GM19324 (cell line): ENCODE results near the gene SPAG16.

Experiments
- ATAC-seq: cut with Tn5 transposase; IDR thresholded peaks from one replicate; pipeline ENCODE4 v1.9.1; 2021; ENCODE audit warnings: mild to moderate bottlenecking, moderate library complexity; ENCODE audit not compliant: unreplicated experiment, low FRiP score

SPAG16 gene

DNA sequence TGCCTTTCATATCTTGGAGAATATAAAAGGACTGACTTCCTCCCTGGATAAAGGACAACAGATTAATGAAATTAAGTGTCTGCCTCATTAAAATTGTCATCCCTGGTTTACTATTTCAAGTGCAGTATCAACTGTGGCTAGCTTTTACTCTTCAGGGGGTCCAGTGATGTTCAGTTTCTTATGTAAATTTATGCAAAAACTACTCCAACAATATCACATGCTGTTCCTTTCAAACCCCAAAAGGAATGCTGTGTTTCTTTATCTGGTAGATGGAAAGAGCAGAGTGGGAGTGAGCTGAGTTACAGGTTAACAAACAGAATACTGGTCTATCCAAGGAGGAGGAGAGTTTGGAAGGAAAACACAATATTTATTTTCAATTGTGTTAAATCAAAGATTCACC is 842.9 kb downstream of the SPAG16 start:
- no peak for ATAC-seq

DNA sequence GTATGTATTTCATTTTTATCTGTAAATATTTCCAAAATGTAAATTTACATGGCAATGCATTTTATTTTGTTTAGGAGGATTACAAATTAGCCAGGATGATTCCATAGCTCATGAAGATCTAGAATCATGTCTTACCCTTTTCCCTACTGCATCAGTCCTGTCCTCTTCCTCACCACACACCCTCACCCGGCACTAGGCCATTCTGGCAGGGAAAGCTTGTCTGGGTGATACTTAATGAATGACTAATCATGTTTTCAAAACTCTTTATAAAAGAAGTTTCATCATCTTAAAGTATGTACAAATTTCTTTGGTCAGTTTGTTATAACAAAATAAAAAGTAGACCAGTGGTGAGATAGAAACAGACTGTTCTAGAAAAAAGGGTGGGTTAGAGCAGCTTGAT is 843.3 kb downstream of the SPAG16 start:
- no peak for ATAC-seq

DNA sequence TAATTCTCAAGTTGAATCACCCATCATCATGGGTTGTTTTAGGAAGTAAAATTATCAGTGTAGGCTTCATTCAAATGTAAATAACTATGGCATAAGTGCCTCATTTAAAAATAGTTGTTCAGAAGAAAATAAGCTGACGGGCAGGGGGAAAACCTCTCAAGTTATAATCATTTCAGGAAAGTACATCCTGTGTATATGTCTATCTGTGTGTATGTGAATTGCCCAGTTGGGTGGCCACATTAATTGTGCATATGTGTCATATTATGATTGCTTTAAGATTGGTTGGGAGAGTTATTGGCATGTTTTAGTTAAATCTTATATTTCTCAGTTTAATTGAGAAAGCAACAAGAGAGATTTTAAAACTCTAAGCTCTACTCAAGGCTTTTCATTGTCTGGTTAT is 843.8 kb downstream of the SPAG16 start:
- no peak for ATAC-seq

DNA sequence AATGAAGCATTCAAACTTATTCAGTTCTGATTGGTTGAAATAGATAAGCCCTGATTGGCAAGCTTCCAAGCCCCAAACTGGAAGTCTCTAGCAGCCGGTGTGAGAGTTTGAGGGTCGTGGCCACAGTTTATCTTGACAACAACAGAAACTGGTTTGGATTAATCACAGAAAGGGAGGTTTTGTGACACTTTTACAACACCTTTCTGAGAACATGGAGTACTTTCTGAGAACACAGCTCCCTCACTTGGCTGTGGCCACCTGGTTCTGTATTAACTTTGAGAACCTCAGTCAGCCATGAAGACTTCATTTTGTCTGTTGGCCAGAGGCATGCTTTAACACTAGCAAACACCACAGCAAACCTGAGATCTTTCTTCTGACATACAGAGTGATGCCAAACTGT is 845.9 kb downstream of the SPAG16 start:
- no peak for ATAC-seq

DNA sequence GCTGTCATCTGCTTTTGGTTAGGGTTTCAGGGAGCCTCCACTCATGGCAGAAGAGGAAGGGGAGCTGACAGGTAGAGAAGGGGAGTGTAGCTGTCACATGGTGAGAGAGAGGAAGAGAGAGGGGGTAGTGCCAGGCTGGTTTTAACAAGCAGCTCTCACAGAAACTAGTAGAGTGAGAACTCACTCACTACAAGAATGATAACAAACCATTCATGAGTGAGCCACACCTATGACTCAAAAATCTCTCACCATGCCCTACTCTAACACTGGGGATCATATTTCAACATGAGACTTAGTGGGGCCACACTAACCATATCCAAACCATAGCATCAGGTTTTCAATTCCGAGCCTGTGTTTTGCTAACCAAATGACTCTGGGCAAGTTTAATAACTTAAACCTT is 851.7 kb downstream of the SPAG16 start:
- ATAC-seq: no peak

DNA sequence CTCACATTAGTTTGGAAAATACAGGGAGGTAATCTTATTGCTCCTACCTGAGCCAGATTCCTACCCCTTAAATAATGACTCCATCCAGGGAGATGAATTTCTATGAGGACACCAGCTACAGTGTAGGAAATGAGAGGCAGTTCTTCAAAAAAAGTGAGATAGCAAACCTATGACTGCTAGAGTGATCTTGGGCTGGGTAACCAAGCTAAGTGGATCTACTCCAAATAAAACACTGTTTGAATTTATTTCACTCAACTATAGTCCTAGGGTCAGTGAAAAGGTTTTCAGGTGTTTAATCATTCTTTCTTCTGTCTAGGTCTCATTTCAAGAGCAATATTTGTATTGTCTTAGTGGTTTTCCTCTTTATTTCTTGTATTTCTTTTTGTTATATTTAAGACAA is 854.5 kb downstream of the SPAG16 start:
- no peak for ATAC-seq

DNA sequence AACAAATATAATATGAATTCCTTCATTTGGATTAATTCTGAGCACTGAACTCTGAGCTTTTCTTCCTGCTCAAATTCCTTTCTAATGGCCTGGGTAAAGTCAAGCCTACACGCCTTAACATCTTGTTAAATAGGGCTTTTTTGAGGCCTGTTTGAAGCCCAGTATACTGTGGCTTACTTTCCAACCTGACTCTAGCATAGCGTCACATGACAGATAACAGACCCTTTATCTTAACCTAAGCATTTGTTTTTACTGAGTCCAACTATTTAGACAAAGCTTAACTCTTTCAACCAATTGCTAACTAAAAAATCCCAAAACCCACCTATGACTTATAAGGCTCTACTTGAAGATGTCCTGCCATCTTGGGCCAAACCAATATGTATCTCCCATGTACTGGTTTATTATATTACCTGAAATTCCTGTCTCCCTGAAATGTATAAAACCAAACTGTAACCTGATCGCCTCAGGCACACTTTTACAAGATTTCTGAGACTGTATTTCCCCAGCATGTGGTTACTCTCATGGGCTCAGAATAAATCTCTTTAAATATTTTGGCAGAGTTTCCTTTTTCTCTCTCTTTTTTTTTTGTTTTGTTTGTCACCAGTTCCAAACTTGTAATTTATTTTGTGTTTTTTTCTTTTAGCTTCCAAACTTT is 855.5 kb downstream of the SPAG16 start:
- no peak for ATAC-seq

DNA sequence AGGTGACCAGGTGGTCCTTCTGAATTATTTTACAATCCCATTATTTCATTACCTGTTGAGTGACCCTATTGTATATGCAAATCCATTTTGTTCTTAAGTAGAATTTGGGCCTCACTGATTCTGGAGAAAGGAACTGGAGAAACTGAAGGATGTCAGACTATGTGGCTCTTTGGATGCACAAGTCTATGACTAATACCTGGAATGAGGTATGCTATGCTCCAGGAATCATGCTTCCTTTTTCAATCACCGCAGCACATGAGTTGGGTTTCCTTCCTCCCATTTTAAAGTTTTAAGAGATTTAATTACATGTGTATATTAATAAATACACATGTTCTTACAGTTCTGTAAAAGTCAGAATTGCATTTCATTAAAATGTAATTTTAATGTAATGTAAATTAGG is 872.7 kb downstream of the SPAG16 start:
- no peak for ATAC-seq

DNA sequence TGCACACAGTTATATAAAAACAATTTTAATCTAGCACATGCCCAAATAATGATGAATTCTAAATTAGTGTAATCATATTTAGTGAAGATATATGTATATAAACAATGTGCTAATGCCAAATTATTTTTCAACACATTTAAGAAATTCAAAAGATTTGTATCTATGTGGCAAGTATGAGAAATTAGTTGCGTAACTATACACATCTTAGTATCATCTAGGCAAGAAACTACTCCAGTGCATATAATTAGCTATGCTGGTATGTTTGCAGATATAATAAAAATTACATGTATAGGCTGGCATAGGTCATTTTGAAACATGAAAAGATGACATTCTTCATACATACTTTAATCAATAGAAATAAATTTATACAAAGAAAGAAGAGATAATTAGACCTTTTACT is 874.6 kb downstream of the SPAG16 start:
- no peak for ATAC-seq

DNA sequence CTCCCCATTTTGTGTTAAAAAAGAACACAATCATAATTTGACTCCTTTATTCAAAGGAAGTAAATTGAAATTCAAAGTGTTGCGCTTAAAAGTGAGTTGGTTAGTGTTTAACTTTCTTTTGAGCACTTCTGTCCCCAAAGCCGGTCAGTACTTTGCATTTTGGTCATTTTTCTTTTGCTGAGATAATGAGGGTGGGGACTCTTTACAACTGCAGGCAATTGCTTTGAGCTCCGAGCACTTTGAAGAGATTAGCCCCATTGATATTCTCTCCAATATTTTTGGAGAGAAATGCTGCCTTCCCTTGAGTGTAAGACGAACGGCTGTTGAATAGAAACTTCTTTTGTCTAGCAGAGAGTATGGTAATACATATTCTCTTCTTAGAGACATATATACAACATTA is 885.0 kb downstream of the SPAG16 start:
- no peak for ATAC-seq

DNA sequence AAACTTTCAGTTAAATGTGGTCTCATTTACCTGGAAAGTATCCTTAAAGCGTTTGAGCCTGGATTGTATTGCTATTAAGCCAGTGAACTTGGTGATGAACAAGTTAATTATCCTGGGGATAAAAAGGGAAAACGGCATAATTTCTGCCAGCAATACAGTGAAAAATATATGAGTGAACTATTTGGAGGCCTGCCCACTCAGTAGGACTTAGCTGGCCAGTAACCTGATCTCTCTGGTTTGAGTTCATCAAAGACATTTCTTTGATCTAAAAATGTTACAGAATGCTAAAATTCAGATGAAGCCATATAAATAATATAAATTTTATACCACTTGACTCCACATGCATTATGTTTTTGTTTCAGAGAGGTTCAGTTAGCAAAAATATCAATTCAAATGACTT is 885.5 kb downstream of the SPAG16 start:
- no peak for ATAC-seq

DNA sequence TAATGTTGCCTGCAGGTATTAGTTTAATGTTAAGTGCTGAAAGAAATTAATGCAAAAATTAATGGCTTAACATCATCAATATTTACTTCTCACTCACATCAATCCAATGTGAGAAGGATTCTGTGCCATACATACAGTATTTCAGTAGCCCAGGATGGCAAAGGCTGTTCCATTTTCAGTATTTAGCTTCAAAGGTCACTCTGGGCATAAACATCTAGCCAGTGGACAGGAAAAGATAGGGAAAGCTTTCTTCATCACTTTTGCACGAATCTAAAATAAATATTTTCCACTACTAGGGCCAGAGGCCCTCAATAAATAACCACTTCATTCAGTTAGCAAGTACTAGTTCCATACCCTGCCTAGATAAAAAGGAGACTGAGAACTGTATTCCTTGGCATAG is 890.3 kb downstream of the SPAG16 start:
- ATAC-seq: no peak

DNA sequence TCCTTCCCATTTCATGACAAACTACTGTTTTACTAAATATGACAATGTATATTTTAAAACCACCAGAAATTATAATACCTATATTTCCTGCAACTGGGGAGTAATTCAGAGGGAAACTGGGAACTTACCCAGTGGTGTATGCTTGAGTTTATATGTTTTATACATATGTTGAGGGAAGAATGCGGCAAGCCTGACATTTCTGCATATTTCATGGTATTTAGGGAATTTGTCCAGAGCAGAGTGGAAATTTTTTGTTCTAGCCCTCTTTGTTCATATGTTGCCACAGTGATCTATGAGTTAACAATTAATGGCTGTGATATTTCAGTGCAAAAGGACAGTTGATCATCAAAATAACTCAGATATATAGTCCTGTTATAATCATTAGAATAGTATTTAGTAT is 895.8 kb downstream of the SPAG16 start:
- no peak for ATAC-seq

DNA sequence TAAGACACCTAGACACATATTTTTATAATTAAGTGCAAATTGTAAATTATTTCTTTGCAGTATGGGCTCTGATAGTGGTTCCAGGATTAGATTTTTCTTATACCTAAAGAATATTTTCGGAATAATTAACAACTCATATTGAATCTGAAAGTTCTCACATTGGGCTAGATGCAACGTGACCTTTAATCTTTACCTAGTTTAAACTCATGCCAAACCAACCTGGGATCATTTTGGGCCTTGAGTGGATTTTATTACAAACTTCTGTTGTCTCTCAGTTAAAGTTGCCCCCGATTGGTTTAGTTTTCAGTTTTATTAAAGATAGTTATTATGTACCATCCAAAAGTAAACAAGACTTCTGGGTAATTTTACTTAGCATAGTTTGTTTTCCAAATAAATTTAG is 896.4 kb downstream of the SPAG16 start:
- ATAC-seq: no peak

DNA sequence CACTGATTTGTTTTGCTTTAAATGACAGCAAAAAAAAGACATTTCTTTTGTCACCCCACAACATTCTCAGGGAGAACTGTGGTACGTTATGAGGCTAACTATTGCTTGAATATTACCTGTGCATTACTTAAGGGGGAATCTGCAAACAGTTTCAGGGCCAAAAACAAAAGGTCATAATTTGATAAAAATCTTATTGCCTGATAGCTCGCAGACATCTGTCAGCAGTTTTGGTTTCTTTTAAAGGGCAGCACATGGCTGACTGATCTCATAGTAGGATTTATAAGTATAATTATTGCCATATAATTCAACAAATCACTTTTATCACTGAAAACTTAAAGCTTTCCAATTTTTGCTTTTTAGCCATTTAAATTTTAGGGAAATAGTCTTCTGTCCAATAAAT is 900.2 kb downstream of the SPAG16 start:
- ATAC-seq: no peak

DNA sequence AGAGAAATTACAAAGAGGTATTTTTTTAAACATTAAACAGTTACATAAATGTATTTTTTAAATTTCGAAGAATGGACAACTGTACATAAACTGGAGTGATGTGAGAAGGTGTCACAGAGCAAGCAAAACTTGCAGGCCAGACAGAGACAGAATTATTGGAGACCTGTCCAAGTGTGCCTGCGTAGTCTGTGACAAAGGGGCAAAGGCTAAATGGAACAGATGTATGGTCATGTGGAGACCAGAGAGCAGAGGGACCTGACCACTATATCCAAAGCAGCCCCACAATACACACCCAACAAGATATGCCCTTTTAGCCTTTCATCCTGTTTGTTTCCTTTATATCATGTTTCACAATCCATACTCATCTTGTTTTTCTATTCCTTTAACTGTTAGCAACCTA is 901.3 kb downstream of the SPAG16 start:
- ATAC-seq: no peak

DNA sequence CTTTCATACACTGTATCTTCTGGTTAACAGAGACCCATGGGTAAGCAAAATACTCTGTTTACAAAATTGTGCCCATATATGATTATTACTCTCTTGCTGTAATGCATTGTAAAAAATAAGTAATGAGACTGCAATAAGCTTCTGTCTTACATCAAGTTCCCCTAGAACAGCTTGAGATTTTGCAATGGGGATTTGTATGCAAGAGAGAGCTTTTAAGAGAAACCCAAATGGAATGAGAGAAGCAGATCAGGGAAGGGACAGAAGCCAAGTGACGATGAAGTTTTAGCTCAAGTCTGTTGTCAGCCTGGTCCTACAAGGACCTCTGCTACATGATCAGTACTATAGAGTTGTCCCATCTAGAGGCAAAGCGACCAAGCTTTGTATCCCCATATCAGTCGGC is 908.4 kb downstream of the SPAG16 start:
- no peak for ATAC-seq

DNA sequence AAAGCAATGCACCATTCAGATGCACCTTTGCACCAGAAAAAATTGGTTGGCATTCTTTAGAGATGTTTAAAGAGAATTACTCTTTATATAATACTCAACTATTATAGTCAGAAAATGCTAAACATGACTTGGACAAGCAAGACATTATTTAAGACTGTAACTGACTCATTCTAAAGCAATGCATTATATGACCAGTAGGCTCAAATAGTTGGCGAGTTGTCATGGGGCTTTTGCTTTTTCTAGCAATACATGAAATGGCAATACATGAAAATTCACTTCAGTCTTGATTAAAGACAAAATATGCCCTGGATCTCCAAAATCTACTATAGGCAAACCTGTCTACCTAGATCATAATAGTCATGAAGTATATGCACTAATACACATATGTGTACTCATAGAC is 909.7 kb downstream of the SPAG16 start:
- ATAC-seq: no peak

DNA sequence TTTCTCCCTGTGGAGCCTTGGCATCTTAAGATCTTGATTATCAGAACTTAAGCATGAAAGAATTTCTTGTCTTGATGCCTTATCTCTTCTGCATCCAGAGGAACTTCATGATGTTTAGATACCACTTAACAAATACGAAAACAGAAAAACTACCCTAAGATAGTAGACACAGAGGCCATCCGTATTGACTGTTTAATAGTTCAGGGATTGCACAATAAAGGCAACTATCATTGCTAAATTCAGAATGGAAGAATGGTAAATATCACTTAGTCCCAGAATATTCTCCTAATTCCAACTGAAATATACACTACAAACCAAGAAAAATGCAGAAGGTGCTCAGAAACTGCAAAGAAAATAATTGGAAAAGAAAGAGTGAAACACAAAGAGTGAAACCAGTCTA is 912.0 kb downstream of the SPAG16 start:
- no peak for ATAC-seq

DNA sequence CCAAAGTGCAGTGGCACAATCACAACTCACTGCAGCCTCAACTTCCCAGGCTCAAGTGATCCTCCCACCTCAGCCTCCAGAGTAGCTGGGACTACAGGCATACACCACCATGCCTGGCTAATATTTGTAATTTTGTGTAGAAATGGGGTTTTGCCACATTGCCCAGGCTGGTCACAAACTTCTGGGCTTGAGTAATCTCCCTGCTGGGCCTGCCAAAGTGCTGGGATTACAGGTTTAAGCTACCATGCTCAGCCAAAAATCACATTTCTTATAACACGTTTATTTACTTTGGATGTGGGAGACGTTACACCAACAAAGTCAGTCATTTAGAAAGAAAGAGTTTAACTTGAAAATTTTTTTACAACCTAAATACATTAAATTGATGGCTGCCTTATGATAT is 917.6 kb downstream of the SPAG16 start:
- ATAC-seq: no peak

DNA sequence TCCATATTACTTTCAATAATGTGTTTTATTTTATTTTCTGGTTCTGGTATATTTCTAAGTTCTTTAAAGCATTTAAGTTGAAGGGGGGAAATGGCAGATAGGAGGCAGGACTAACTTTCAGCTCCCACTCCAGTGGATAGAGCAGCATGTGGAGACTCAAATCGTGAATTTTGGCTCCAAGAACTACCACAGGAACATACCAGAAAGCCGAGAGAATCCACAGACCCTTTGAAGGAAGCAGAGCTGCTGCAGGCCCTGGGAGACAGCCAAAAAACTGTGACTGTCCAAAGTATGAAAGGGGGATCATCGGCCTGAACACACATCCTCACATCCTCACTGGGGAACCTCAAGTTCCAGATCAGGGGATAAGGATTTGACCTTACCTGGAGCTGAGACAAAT is 919.0 kb downstream of the SPAG16 start:
- ATAC-seq: no peak

DNA sequence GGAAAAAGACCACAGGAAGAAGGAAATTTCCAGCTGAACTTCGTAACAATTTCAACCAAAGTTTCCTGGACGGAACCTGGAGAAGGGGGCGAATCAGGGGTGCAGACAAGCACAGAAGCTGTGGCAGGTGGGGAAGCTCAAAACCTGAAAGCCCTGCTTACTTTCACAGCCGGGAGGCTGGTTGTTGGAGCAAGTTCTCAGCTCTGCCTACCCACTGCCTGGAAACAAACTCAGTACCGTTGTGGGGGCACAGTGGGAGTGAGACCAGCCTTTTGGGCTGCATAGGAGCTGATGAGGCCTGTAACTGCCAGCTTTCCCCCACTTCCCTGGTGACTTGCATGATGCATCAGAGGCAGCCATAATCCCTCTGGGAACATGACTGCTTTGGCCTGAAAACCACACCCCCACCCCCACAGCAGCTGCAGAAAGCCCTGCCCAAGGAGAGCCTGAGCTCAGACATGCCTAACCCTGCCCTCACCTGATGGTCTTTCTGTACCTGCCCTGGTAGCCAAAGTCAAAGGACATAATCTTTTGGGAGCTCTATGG is 919.6 kb downstream of the SPAG16 start:
- ATAC-seq: no peak

DNA sequence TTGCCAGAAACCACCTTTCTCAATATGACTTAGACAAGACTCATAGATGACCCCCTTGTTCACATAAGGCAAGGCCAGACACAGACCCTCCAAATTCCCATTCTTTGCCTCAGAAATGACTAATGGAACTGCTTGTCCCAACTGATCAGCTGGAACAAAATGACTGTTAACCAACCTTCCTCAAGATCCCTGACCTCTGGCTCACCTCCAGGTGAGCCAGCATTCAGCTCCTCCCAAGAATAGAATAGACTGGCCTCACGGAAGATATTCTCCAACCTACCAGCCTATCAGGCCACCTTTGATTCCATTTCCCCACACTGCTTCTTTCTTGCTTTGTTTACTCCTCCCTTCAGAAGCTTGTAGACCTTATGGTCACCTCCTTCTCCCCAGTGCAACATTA is 930.8 kb downstream of the SPAG16 start:
- no peak for ATAC-seq
